GM12801 (cell line): Measurements from ENCODE around the gene PMEPA1.

Experiments used
- TF ChIP-seq, protein P1 (sequence below): IDR thresholded peaks from one replicate; pipeline ENCODE4 v1.5.1; 2011; ENCODE audit warnings: control low read depth; ENCODE audit not compliant: insufficient read length; ENCODE audit errors: extremely low read depth

PMEPA1 gene

DNA sequence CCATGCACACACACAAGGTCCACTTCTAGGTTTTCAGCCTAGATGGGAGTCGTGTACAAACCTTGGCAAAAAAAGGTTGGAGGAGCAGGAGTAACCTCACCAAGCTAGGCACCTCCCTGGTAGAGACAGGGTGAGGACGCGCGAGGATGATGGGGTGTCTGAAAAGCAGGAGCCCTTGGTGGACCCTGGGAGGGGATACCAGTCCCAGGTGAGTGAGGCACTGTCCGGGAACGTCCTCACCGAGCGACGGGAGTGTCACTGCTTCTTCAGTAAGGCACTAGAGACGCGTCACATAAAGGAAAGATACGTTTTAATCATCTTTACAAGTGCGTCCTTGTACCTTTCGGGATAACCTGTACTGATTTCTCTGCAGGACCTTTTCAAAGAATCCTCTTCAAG lies 60.2 kb downstream of the PMEPA1 start:
- TF ChIP-seq, protein P1, sequence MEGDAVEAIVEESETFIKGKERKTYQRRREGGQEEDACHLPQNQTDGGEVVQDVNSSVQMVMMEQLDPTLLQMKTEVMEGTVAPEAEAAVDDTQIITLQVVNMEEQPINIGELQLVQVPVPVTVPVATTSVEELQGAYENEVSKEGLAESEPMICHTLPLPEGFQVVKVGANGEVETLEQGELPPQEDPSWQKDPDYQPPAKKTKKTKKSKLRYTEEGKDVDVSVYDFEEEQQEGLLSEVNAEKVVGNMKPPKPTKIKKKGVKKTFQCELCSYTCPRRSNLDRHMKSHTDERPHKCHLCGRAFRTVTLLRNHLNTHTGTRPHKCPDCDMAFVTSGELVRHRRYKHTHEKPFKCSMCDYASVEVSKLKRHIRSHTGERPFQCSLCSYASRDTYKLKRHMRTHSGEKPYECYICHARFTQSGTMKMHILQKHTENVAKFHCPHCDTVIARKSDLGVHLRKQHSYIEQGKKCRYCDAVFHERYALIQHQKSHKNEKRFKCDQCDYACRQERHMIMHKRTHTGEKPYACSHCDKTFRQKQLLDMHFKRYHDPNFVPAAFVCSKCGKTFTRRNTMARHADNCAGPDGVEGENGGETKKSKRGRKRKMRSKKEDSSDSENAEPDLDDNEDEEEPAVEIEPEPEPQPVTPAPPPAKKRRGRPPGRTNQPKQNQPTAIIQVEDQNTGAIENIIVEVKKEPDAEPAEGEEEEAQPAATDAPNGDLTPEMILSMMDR = no peak

DNA sequence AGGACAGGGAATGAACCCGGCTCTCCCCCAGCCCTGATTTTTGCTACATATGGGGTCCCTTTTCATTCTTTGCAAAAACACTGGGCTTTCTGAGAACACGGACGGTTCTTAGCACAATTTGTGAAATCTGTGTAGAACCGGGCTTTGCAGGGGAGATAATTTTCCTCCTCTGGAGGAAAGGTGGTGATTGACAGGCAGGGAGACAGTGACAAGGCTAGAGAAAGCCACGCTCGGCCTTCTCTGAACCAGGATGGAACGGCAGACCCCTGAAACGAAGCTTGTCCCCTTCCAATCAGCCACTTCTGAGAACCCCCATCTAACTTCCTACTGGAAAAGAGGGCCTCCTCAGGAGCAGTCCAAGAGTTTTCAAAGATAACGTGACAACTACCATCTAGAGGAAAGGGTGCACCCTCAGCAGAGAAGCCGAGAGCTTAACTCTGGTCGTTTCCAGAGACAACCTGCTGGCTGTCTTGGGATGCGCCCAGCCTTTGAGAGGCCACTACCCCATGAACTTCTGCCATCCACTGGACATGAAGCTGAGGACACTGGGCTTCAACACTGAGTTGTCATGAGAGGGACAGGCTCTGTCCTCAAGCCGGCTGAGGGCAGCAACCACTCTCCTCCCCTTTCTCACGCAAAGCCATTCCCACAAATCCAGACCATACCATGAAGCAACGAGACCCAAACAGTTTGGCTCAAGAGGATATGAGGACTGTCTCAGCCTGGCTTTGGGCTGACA lies 60.8 kb downstream of the PMEPA1 start:
- TF ChIP-seq, protein P1 = no peak

DNA sequence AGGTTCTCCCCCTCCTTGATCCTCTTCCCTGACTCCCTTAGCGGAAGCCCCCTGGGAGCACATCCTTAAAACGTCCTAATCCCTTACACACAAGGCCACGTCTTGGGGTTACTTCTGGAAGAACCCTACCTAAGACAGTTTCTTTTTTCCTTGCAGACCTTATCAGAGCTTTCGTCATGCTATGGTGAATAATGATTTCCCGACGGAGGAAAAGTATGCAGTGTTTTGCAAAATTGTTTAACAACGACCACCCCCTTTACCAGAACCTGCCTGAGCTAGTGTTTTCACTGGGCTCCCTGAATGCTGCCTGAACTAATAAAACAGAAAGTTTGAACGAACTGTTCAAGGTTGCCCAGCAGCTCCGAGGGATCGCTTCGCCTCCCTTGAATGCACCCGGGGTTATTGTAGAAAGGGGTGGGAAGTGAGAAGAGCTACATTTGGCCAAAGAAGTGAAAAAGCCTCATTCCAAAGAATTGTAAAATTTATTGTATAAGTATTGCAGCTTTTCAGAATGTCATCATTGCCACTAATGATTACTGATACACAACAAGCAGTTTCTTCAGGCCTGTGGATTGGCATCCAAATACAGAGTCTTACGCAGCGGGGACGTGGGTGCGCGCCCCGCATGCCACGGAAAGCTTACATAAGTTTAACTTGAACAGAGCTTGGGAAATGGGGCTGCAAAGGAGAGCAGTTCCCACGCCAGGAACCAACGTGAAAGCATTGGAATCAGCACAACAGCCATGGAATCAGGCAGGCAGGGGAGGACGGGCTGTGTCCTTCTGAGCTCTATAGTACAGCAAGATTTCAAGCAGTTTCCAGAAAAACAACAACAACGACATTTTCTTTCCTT lies 61.7 kb downstream of the PMEPA1 start:
- TF ChIP-seq, protein P1 = no peak

DNA sequence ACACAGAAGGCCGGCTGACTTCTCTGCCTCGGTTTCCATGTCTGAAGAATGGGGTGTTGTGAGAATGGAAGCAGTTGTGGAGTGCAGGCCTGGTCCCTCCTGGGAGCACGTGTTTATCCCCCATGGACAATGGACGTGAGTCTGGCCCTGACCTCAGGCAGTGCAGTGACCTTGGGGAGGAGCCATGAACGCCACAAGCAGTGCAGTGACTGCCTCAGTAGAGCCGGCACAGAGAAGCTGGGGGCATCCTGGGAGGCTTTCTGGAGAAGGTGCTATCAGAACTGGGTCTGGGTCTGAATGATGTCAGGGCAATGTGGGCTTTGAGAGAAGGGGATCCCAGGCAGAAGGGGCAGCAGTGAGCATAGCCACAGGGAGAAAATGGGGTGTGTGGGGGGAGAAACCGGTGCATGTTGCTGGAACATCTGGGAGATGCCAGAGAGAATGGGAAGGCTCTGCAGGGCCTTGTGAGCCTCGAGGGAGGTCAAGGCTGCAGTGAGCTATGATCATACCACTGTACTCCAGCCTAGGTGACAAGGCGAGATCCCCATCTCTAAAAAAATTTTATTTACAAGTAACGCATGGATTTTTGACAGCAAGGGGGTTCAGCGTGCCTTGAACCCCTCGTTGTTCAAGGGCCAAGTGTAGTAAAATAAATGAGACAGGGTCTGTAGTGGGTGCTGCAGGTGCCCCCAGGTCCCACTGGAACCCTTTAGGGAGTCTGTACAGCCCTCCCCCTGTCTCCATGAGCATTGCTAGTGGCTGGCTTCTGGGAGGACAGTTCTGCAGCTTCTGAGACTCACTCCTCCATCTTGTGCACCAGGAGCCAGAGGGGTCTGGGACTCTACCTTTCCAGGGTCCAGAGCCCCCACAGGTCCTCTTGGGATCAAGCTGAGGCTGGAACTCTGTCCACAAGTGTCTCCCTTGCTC lies 62.5 kb downstream of the PMEPA1 start:
- TF ChIP-seq, protein P1 = no peak

DNA sequence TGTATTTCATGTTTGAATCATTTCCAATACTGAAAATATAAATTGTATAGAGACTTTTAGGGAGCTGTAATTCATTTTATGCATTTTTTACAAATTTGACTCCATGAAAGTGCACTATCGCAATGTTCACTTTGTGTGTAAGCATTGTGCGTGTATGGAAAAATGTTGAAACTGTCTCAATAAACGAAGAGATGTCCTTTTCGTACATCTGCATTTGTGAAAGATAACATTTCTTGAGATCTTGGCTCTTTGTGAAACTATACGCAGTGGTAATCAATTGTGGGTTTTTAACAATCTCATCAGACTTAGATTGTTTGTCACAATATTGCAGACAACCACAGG lies 70.9 kb downstream of the PMEPA1 start:
- TF ChIP-seq, protein P1 = no peak

DNA sequence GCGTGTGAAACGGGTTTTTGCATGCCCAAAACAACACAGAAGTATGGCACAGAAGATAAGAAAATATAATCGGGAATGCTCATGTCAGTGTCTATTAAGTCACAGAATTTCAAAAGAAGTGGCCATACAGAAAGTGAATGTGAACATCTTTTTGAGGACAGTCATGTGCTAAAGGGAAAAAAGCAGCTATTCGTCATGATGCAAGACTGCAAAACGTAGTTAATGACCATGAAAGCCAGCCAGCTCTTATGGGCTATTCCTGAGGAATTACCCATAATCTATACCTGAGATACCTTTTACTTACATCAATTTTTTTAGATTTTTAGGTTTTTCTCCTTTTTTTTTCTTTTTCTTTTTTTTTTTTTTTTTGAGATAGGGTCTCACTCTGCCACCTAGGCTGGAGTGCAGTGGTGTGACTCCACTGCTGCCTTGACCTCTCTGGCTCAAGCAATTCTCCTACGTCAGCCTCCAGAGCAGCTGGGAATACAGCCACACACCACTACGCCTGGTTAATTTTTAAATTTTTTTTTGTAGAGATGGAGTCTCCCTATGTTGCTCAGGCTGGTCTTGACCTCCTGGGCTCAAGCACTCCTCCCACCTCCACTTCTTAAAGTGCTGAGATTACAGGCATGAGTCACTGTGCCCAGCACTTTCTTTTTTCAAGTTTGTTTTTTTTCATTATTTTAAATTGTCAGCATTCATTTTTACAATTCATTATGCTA lies 71.5 kb downstream of the PMEPA1 start:
- TF ChIP-seq, protein P1 = no peak
